K562 (cell line): Measurements from ENCODE around the gene MTFMT. TPM values are rescaled to one million over a fixed set of nuclear protein-coding genes. Genes with fewer than 3 reads are reported as not detected.

ENCODE experiments used
- DIDO1 ChIP-seq: fragments of 450-650 bp; IDR thresholded peaks from 2 replicates; pipeline ENCODE4 v1.6.1; 2016; ENCODE audit warnings: low read depth, missing biosample characterization, missing genetic modification characterization
- GTF2E2 ChIP-seq: fragments of 200-800 bp; sonication (Bioruptor generic); IDR thresholded peaks from 2 replicates; pipeline ENCODE4 v1.6.1; 2016; ENCODE audit warnings: missing genetic modification characterization, missing compliant biosample characterization
- HNRNPL ChIP-seq: fragments of 200-400 bp; formaldehyde crosslinking; IDR thresholded peaks from 2 replicates; pipeline ENCODE4 v1.6.1; 2017; ENCODE audit warnings: low read depth, mild to moderate bottlenecking, low read length
- JUN ChIP-seq, 2 experiments: sonication (generic) in 1 of 2; formaldehyde crosslinking in 1 of 2; IDR thresholded peaks; 2 replicates each; pipeline versions ENCODE4 v1.6.1 to v1.8.0; 2012 to 2022; ENCODE audit warnings: borderline replicate concordance in 2 of 2, mild to moderate bottlenecking in 2 of 2, improper control_type of control experiment in 1 of 2, low read depth in 1 of 2, low read length in 1 of 2, missing genetic modification reagents in 1 of 2
- KDM5B ChIP-seq: fragments of 200-600 bp; sonication (generic); IDR thresholded peaks from 2 replicates; pipeline ENCODE4 v1.6.1; 2012; ENCODE audit warnings: low read depth, mild to moderate bottlenecking, moderate library complexity, low read length, control low read depth, inconsistent platforms; ENCODE audit not compliant: insufficient replicate concordance
- NFYB ChIP-seq: IDR thresholded peaks from 2 replicates; pipeline ENCODE4 v1.6.1; 2011; ENCODE audit warnings: mild to moderate bottlenecking, moderate library complexity; ENCODE audit not compliant: insufficient read length; ENCODE audit errors: extremely low read depth
- PHF21A ChIP-seq: fragments of 450-650 bp; IDR thresholded peaks from 2 replicates; pipeline ENCODE4 v1.6.1; 2017; ENCODE audit warnings: low read depth, borderline replicate concordance
- RBM25 ChIP-seq: fragments of 200-400 bp; formaldehyde crosslinking; IDR thresholded peaks from 2 replicates; pipeline ENCODE4 v1.6.1; 2018; ENCODE audit warnings: low read length, low read depth, moderate library complexity; ENCODE audit not compliant: severe bottlenecking
- SUPT5H ChIP-seq: fragments of 450-650 bp; IDR thresholded peaks from 2 replicates; pipeline ENCODE4 v1.6.1; 2016
- TGIF2 ChIP-seq: sonication (generic); formaldehyde crosslinking; IDR thresholded peaks from 2 replicates; pipeline ENCODE4 v1.8.1; 2022; ENCODE audit warnings: mild to moderate bottlenecking, missing genetic modification reagents, moderate library complexity
- ZBTB17 ChIP-seq: fragments of 450-650 bp; formaldehyde crosslinking; IDR thresholded peaks from 2 replicates; pipeline ENCODE4 v1.4.0; 2020; ENCODE audit warnings: mild to moderate bottlenecking
- ZNF121 ChIP-seq: sonication (generic); formaldehyde crosslinking; conservative IDR thresholded peaks from 2 replicates; pipeline ENCODE4 v1.8.0; 2022; ENCODE audit warnings: missing genetic modification reagents
- ZNF384 ChIP-seq: IDR thresholded peaks from 2 replicates; pipeline ENCODE4 v1.6.1; 2012; ENCODE audit warnings: low read depth, low read length, improper control_type of control experiment
- polyA plus RNA-seq, 8 experiments: library from polyadenylated mRNA; depleted of rRNA in 4 of 8; stranded (reverse) in 5 of 8; unstranded in 3 of 8; fragments of >200 nt; fragmentation: Nextera tagmentation in 2 of 8; fragmentation: Illumina TruSeq in 1 of 8; extraction: Ambion mirVana in 2 of 8; extraction: Trizol in 1 of 8; gene quantifications; 2 replicates each; pipeline versions ENCODE4 v1.2.1 to v1.2.3, GENCODE V29; 2011 to 2014; ENCODE audit warnings: inconsistent platforms in 1 of 8, missing spikeins in 1 of 8
- total RNA-seq, 7 experiments: library from RNA; depleted of rRNA in 6 of 7; stranded (reverse); fragments of >200 nt in 6 of 7; fragmentation: Illumina TruSeq in 2 of 7; extraction: Trizol in 2 of 7; gene quantifications; 2 replicates each; pipeline versions ENCODE4 v1.2.1 to v1.2.3, GENCODE V29; 2011 to 2021; ENCODE audit warnings: low replicate concordance in 1 of 7
- TF ChIP-seq, protein P1 (sequence below): fragments of 450-650 bp; IDR thresholded peaks from 2 replicates; pipeline ENCODE4 v1.6.1; 2016; ENCODE audit warnings: mild to moderate bottlenecking
- TF ChIP-seq, protein P2 (sequence below): fragments of 250-450 bp; sonication (Bioruptor Pico); IDR thresholded peaks from 2 replicates; pipeline ENCODE4 v1.5.1; 2021; ENCODE audit warnings: mild to moderate bottlenecking
- TF ChIP-seq, protein P3 (sequence below): sonication (generic); formaldehyde crosslinking; IDR thresholded peaks from 2 replicates; pipeline ENCODE4 v1.8.0; 2022; ENCODE audit warnings: missing genetic modification reagents, mild to moderate bottlenecking, borderline replicate concordance
- TF ChIP-seq, protein P4 (sequence below): fragments of 250-450 bp; sonication (Bioruptor Pico); IDR thresholded peaks from 2 replicates; pipeline ENCODE4 v1.5.0; 2022; ENCODE audit warnings: mild to moderate bottlenecking

MTFMT gene
- total and polyA plus RNA-seq, 9 of the 15 experiments (the other 6 are each of a cell fraction or from before 2014, with no cell fraction given): 1.4 to 31.1 (median 16.2) TPM

DNA sequence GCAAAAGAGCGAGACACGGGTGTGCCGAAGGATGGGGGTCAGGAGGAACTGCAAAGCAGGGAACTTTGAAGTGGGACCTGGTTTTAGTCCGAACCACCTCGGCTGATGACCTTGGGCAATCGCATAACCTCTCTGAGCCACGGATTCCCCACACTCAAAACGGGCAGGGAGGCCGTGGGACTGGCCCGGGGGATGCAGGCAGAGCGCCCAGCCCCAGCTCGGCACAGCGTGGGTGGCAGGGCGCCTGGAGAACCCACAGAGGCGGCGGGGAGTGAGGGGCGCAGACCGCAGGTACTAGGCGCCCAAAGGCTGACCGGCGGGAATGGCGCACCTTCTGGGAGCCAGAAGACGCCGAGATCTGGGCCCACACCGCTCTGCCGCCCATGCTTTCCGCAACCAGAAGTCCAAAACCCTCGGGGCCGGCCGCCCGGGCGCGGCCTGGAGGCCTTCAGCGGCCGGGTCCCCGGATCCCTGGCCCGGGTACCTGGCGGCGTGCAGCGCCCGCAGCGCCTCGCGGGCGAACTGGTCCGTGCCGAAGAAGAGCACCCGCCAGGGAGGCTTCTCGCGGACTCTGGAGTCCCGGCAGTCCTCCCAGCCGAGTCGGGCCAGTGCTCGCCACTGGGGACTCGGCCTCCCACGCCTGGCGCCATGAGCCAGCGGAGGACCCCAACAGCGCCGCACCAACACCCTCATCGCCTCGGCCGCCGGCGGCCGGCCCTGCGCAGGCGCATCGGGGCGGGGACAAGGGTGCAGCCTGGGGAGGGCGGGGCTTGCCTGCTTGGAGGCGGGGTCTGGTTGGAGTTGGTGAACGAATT, at the start of gene MTFMT (continued):
- TF ChIP-seq KDM5B (peak; percentile 87), ZNF121 (no peak), NFYB (no peak), RBM25 (no peak), DIDO1 (no peak), ZNF384 (no peak), SUPT5H (peak; percentile 92), JUN (IDR thresholded peaks at IDR 0.05; ENCODE audit: borderline replicate concordance, low read depth, low read length) (no peak), JUN (CRISPR knock-in tag; IDR thresholded peaks at IDR 0.05; ENCODE audit: borderline replicate concordance) (no peak), GTF2E2 (no peak), HNRNPL (no peak), ZBTB17 (CRISPR knock-in tag) (no peak), TGIF2 (CRISPR knock-in tag) (no peak), PHF21A (no peak)
- TF ChIP-seq, protein P1, sequence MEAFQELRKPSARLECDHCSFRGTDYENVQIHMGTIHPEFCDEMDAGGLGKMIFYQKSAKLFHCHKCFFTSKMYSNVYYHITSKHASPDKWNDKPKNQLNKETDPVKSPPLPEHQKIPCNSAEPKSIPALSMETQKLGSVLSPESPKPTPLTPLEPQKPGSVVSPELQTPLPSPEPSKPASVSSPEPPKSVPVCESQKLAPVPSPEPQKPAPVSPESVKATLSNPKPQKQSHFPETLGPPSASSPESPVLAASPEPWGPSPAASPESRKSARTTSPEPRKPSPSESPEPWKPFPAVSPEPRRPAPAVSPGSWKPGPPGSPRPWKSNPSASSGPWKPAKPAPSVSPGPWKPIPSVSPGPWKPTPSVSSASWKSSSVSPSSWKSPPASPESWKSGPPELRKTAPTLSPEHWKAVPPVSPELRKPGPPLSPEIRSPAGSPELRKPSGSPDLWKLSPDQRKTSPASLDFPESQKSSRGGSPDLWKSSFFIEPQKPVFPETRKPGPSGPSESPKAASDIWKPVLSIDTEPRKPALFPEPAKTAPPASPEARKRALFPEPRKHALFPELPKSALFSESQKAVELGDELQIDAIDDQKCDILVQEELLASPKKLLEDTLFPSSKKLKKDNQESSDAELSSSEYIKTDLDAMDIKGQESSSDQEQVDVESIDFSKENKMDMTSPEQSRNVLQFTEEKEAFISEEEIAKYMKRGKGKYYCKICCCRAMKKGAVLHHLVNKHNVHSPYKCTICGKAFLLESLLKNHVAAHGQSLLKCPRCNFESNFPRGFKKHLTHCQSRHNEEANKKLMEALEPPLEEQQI: no peak
- TF ChIP-seq, protein P2, sequence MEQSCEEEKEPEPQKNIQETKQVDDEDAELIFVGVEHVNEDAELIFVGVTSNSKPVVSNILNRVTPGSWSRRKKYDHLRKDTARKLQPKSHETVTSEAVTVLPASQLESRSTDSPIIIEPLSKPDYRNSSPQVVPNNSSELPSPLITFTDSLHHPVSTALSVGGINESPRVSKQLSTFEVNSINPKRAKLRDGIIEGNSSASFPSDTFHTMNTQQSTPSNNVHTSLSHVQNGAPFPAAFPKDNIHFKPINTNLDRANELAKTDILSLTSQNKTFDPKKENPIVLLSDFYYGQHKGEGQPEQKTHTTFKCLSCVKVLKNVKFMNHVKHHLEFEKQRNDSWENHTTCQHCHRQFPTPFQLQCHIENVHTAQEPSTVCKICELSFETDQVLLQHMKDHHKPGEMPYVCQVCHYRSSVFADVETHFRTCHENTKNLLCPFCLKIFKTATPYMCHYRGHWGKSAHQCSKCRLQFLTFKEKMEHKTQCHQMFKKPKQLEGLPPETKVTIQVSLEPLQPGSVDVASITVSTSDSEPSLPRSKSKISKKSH (CRISPR knock-in tag): no peak
- TF ChIP-seq, protein P3, sequence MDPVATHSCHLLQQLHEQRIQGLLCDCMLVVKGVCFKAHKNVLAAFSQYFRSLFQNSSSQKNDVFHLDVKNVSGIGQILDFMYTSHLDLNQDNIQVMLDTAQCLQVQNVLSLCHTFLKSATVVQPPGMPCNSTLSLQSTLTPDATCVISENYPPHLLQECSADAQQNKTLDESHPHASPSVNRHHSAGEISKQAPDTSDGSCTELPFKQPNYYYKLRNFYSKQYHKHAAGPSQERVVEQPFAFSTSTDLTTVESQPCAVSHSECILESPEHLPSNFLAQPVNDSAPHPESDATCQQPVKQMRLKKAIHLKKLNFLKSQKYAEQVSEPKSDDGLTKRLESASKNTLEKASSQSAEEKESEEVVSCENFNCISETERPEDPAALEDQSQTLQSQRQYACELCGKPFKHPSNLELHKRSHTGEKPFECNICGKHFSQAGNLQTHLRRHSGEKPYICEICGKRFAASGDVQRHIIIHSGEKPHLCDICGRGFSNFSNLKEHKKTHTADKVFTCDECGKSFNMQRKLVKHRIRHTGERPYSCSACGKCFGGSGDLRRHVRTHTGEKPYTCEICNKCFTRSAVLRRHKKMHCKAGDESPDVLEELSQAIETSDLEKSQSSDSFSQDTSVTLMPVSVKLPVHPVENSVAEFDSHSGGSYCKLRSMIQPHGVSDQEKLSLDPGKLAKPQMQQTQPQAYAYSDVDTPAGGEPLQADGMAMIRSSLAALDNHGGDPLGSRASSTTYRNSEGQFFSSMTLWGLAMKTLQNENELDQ (CRISPR knock-in tag): no peak
- TF ChIP-seq, protein P4, sequence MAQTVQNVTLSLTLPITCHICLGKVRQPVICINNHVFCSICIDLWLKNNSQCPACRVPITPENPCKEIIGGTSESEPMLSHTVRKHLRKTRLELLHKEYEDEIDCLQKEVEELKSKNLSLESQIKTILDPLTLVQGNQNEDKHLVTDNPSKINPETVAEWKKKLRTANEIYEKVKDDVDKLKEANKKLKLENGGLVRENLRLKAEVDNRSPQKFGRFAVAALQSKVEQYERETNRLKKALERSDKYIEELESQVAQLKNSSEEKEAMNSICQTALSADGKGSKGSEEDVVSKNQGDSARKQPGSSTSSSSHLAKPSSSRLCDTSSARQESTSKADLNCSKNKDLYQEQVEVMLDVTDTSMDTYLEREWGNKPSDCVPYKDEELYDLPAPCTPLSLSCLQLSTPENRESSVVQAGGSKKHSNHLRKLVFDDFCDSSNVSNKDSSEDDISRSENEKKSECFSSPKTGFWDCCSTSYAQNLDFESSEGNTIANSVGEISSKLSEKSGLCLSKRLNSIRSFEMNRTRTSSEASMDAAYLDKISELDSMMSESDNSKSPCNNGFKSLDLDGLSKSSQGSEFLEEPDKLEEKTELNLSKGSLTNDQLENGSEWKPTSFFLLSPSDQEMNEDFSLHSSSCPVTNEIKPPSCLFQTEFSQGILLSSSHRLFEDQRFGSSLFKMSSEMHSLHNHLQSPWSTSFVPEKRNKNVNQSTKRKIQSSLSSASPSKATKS (CRISPR knock-in tag): no peak
